Measurements from ENCODE around the gene KL.

- TF ChIP-seq, protein P1, sequence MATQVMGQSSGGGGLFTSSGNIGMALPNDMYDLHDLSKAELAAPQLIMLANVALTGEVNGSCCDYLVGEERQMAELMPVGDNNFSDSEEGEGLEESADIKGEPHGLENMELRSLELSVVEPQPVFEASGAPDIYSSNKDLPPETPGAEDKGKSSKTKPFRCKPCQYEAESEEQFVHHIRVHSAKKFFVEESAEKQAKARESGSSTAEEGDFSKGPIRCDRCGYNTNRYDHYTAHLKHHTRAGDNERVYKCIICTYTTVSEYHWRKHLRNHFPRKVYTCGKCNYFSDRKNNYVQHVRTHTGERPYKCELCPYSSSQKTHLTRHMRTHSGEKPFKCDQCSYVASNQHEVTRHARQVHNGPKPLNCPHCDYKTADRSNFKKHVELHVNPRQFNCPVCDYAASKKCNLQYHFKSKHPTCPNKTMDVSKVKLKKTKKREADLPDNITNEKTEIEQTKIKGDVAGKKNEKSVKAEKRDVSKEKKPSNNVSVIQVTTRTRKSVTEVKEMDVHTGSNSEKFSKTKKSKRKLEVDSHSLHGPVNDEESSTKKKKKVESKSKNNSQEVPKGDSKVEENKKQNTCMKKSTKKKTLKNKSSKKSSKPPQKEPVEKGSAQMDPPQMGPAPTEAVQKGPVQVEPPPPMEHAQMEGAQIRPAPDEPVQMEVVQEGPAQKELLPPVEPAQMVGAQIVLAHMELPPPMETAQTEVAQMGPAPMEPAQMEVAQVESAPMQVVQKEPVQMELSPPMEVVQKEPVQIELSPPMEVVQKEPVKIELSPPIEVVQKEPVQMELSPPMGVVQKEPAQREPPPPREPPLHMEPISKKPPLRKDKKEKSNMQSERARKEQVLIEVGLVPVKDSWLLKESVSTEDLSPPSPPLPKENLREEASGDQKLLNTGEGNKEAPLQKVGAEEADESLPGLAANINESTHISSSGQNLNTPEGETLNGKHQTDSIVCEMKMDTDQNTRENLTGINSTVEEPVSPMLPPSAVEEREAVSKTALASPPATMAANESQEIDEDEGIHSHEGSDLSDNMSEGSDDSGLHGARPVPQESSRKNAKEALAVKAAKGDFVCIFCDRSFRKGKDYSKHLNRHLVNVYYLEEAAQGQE (IDR thresholded peaks at IDR 0.05; ENCODE audit: low read depth, low read length): no peak
- TF ChIP-seq, protein P2, sequence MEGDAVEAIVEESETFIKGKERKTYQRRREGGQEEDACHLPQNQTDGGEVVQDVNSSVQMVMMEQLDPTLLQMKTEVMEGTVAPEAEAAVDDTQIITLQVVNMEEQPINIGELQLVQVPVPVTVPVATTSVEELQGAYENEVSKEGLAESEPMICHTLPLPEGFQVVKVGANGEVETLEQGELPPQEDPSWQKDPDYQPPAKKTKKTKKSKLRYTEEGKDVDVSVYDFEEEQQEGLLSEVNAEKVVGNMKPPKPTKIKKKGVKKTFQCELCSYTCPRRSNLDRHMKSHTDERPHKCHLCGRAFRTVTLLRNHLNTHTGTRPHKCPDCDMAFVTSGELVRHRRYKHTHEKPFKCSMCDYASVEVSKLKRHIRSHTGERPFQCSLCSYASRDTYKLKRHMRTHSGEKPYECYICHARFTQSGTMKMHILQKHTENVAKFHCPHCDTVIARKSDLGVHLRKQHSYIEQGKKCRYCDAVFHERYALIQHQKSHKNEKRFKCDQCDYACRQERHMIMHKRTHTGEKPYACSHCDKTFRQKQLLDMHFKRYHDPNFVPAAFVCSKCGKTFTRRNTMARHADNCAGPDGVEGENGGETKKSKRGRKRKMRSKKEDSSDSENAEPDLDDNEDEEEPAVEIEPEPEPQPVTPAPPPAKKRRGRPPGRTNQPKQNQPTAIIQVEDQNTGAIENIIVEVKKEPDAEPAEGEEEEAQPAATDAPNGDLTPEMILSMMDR (IDR thresholded peaks at IDR 0.05): no peak
- TF ChIP-seq EP300 (IDR thresholded peaks at IDR 0.05; ENCODE audit: borderline replicate concordance in 1 of 2, low read depth in 1 of 2, low read length in 1 of 2) (no peak), SMC3 (IDR thresholded peaks at IDR 0.05; ENCODE audit: low read depth, low read length) (no peak), TAF1 (IDR thresholded peaks at IDR 0.05; ENCODE audit: borderline replicate concordance, low read depth, low read length) (no peak), EZH2phosphoT487 (IDR thresholded peaks at IDR 0.05; ENCODE audit: borderline replicate concordance, low read depth) (no peak), RFX5 (IDR thresholded peaks at IDR 0.05; ENCODE audit: low read length) (no peak), PBX3 (IDR thresholded peaks at IDR 0.05) (no peak), GATA2 (CRISPR knock-in tag; IDR thresholded peaks at IDR 0.05) (no peak), POLR2AphosphoS5 (IDR thresholded peaks at IDR 0.05; ENCODE audit: low read depth, low read length) (no peak)
- TF ChIP-seq, protein P3, sequence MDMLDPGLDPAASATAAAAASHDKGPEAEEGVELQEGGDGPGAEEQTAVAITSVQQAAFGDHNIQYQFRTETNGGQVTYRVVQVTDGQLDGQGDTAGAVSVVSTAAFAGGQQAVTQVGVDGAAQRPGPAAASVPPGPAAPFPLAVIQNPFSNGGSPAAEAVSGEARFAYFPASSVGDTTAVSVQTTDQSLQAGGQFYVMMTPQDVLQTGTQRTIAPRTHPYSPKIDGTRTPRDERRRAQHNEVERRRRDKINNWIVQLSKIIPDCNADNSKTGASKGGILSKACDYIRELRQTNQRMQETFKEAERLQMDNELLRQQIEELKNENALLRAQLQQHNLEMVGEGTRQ (IDR thresholded peaks at IDR 0.05; ENCODE audit: borderline replicate concordance, low read depth, low read length): no peak
These were observed 42.6 kb downstream of the KL start for GRCh38 chr13:33058776-33059327.

Measured in SK-N-SH (cell line).